Spleen (tissue), 11 donors: ENCODE results near the gene GCFC2. TPM values are rescaled to one million over a fixed set of nuclear protein-coding genes. Genes with fewer than 3 reads are reported as not detected.

Source experiments
- DNase-seq: peaks from one replicate; pipeline ENCODE4 v3.0.0-alpha.2; 2020
- H3K27ac ChIP-seq, 8 donors: fragments of 200-600 bp; sonication (generic) in 7 of 8; 1 replicate in 4 of 8; 2 replicates in 4 of 8; pipeline versions ENCODE4 v1.5.0 to v1.8.0; 2016 to 2021; ENCODE audit warnings: inconsistent platforms in 4 of 8, mild to moderate bottlenecking in 4 of 8, moderate library complexity in 1 of 8
- H3K27me3 ChIP-seq, 7 donors: fragments of 200-600 bp; sonication (generic) in 6 of 7; replicated peaks in 1 of 7; 1 replicate in 4 of 7; 2 replicates in 3 of 7; pipeline versions ENCODE4 v1.5.0 to v1.8.0; 2016 to 2021; ENCODE audit warnings: inconsistent platforms in 3 of 7, mild to moderate bottlenecking in 1 of 7
- H3K36me3 ChIP-seq, 6 donors: fragments of 200-600 bp; sonication (generic) in 5 of 6; 1 replicate in 4 of 6; 2 replicates in 2 of 6; pipeline versions ENCODE4 v1.5.0 to v1.8.0; 2016 to 2021; ENCODE audit warnings: inconsistent platforms in 2 of 6
- H3K4me1 ChIP-seq, 6 donors: fragments of 200-600 bp; sonication (generic) in 5 of 6; 1 replicate in 3 of 6; 2 replicates in 3 of 6; pipeline versions ENCODE4 v1.5.0 to v1.8.0; 2016 to 2021; ENCODE audit warnings: inconsistent platforms in 3 of 6
- H3K4me3 ChIP-seq, 8 donors: fragments of 200-600 bp; sonication (generic) in 7 of 8; 1 replicate in 4 of 8; 2 replicates in 4 of 8; pipeline versions ENCODE4 v1.5.0 to v1.8.0; 2016 to 2021; ENCODE audit warnings: inconsistent platforms in 4 of 8, mild to moderate bottlenecking in 4 of 8, moderate library complexity in 2 of 8
- H3K9me3 ChIP-seq, 8 donors: fragments of 200-600 bp; sonication (generic) in 7 of 8; 1 replicate in 4 of 8; 2 replicates in 4 of 8; pipeline versions ENCODE4 v1.5.0 to v1.8.0; 2016 to 2021; ENCODE audit warnings: inconsistent platforms in 4 of 8
- CTCF ChIP-seq, 11 experiments: fragments of 200-600 bp in 7 of 11; fragments of 450-650 bp in 4 of 11; sonication (generic) in 4 of 11; IDR thresholded peaks in 8 of 11; conservative IDR thresholded peaks in 3 of 11; 1 replicate in 7 of 11; 2 replicates in 4 of 11; pipeline versions ENCODE4 v1.4.0 to v1.8.0; 2016 to 2021; ENCODE audit warnings: antibody characterized with exemption in 11 of 11, inconsistent platforms in 4 of 11, mild to moderate bottlenecking in 1 of 11
- POLR2A ChIP-seq, 3 donors: fragments of 450-650 bp; IDR thresholded peaks; one replicate each; pipeline ENCODE4 v1.5.1; 2017; ENCODE audit warnings: antibody characterized with exemption in 3 of 3, mild to moderate bottlenecking in 1 of 3
- POLR2AphosphoS5 ChIP-seq, 3 donors: sonication (generic); formaldehyde crosslinking; IDR thresholded peaks; one replicate each; pipeline ENCODE4 v1.5.1; 2017; ENCODE audit warnings: antibody characterized with exemption in 3 of 3
- WGBS, 5 donors: extraction: QIAGEN DNeasy Blood & Tissue Kit in 3 of 5; methylation state at CpG; one replicate each; pipeline versions ENCODE4 v1.1.5 to v1.1.7; 2013 to 2018; 5-methylcytosine and 5-hydroxymethylcytosine counted together
- intact Hi-C: fragments of 100-400 bp; cut with DNase I; formaldehyde crosslinking; loops from one replicate; pipeline ENCODE4 v1.15.0; 2023; ENCODE audit warnings: low total_unique reads
- polyA plus RNA-seq, 3 donors: library from polyadenylated mRNA; stranded (reverse); fragments of 200-250 nt; gene quantifications; one replicate each; pipeline ENCODE4 v1.2.1, GENCODE V29; 2013
- small RNA-seq, 4 donors: library from RNA; depleted of rRNA; stranded (forward); fragments of <200 nt; gene quantifications; one replicate each; pipeline ENCODE3, GENCODE V24; 2016
- total RNA-seq, 7 donors: library from RNA; depleted of rRNA in 3 of 7; stranded (reverse); fragments of >200 nt in 3 of 7; fragmentation: NEBNext Ultra II Directional in 4 of 7; extraction: Animal tissue kit (Norgen Biotek cat#: 25700) in 4 of 7; gene quantifications; one replicate each; pipeline versions ENCODE4 v1.1.0 to v1.2.1, GENCODE V29; 2016 to 2021
- donor health status: healthy with polysubstance abuse.
- donor health status: DM: no; HTN: no; CAD: no; lungs with moderate emphysema.
- donor health status: DM: no; HTN: no; CAD: no.
- donor health status: Bipolar disorder and iron deficiency.
- donor health status: healthy.
- donor health status: DM: no; HTN: no; CAD: no.
- donor health status: DM: yes; HTN: yes; CAD: no.

GCFC2 gene
- total and polyA plus RNA-seq, 10 donors = 13.1 to 27.7 (median 20.5) TPM

GRCh38 chr2:75616406-75616805 lies 94.3 kb downstream of the GCFC2 start:
- H3K27ac ChIP-seq = no peak overlapping the region
- intact Hi-C loops = no loop called here
- H3K4me1 ChIP-seq = no peaks in the 10 kb centered on the region
- H3K4me3 ChIP-seq = no peak overlapping the region
- no peaks in the 10 kb centered on the region for H3K36me3 ChIP-seq
- peaks cover 0 to 8% (median 0%) of the 10 kb centered on the region in 8 donors for H3K9me3 ChIP-seq
- 90 to 100% (median 94%) methylated on average over 4 of the region's 4 CpGs for WGBS, 5 donors
- no peaks in the 10 kb centered on the region for H3K27me3 ChIP-seq
- TF ChIP-seq POLR2A (IDR thresholded peaks at IDR 0.05) = no peak
- DNase-seq = no peak

- intact Hi-C loops = no loop called here
- Histone ChIP-seq H3K27me3 (peaks cover 0 to 15% (median 7%) of the 10 kb centered on the region in 7 donors), H3K27ac (no peak overlapping the region), H3K36me3 (no peaks in the 10 kb centered on the region), H3K4me3 (no peak overlapping the region), H3K4me1 (peaks cover 0 to under 1% (median 0%) of the 10 kb centered on the region in 6 donors), H3K9me3 (peaks cover 0 to 8% (median 0%) of the 10 kb centered on the region in 8 donors)
- DNase-seq = no peak
- TF ChIP-seq POLR2A (IDR thresholded peaks at IDR 0.05) = no peak
- TF ChIP-seq CTCF (IDR thresholded peaks at IDR 0.05 in 8 of 11, conservative IDR thresholded peaks at IDR 0.05 in 3 of 11) = no peak
- TF ChIP-seq POLR2AphosphoS5 (IDR thresholded peaks at IDR 0.05) = no peak
- WGBS, 5 donors = 88 to 95% (median 93%) methylated on average over 5 of the region's 5 CpGs
These were observed 96.5 kb downstream of the GCFC2 start for GRCh38 chr2:75614162-75614651.

- intact Hi-C loops = no loop called here
- H3K9me3 ChIP-seq = peaks cover 0 to 8% (median 0%) of the 10 kb centered on the region in 8 donors
- H3K4me3 ChIP-seq = no peak overlapping the region
- DNase-seq = no peak
- no peaks in the 10 kb centered on the region for H3K36me3 ChIP-seq
- H3K4me1 ChIP-seq = peaks cover 0 to 9% (median 7%) of the 10 kb centered on the region in 6 donors
- H3K27ac ChIP-seq = no peak overlapping the region
- H3K27me3 ChIP-seq = peaks cover 0 to 29% (median 12%) of the 10 kb centered on the region in 7 donors
- 67 to 85% (median 77%) methylated on average over 5 of the region's 5 CpGs for WGBS, 5 donors
- TF ChIP-seq POLR2AphosphoS5 (IDR thresholded peaks at IDR 0.05) (no peak), POLR2A (IDR thresholded peaks at IDR 0.05) (no peak), CTCF (IDR thresholded peaks at IDR 0.05 in 8 of 11, conservative IDR thresholded peaks at IDR 0.05 in 3 of 11) (no peak)
These were observed 97.9 kb downstream of the GCFC2 start for GRCh38 chr2:75612862-75613243.

Small RNA genes within 50 kb of the gene (small RNA-seq; reads per million reads assigned to genes)
- 0 reads per million in 4 donors for gene RF00012

Other genes starting within 250 kb of the GCFC2 start
- gene EVA1A, start 150.0 kb downstream of the GCFC2 start, total RNA-seq = 10 to 100 TPM; 10.6 to 30.3 (median 15.7) TPM
- 10 to 100 TPM in 2 of 3 donors, 1 to 10 TPM in 1; 6.2 to 13.7 (median 11.7) TPM for gene EVA1A, start 150.0 kb downstream of the GCFC2 start, polyA plus RNA-seq
- 10 to 100 TPM; 24.5 to 39.6 (median 33.6) TPM for gene MRPL19, start 64.1 kb downstream of the GCFC2 start, total RNA-seq
- 10 to 100 TPM; 11.5 to 20.3 (median 13.7) TPM for gene MRPL19, start 64.1 kb downstream of the GCFC2 start, polyA plus RNA-seq